B cell (primary cell): ENCODE data around the gene DBP.
"Not testable (repeated sequence)": the region's sequence is repeated elsewhere in the genome, so short reads cannot be mapped to it uniquely, and the experiment has no call there.

Experiments
- CTCF ChIP-seq: fragments of 200-600 bp; IDR thresholded peaks from one replicate; pipeline ENCODE4 v1.8.0; 2022; ENCODE audit warnings: antibody characterized with exemption, mild to moderate bottlenecking
- EZH2 ChIP-seq: IDR thresholded peaks from 2 replicates; pipeline ENCODE4 v1.6.1; 2012; ENCODE audit warnings: borderline replicate concordance, low read depth, mild to moderate bottlenecking, moderate library complexity, low read length; ENCODE audit not compliant: insufficient read depth, poor library complexity, severe bottlenecking

GRCh38 chr19:48686637-48687036, 49.5 kb upstream of the DBP start:
- not testable (repeated sequence) for TF ChIP-seq EZH2, CTCF
